CD4-positive, alpha-beta memory T cell (primary cell): Measurements from ENCODE around the gene KRTAP1-3. TPM values are rescaled to one million over a fixed set of nuclear protein-coding genes. Genes with fewer than 3 reads are reported as not detected.
"Not testable (repeated sequence)": the region's sequence is repeated elsewhere in the genome, so short reads cannot be mapped to it uniquely, and the experiment has no call there.

Experiments used
- CTCF ChIA-PET: fragments of 350-600 bp; sonication (Branson Sonifier 250); formaldehyde crosslinking; loops from one replicate; lab custom pipeline; 2021; ENCODE audit warnings: inconsistent platforms; ENCODE audit not compliant: partially characterized antibody; lab: Charles Lee
- POLR2A ChIA-PET: fragments of 350-600 bp; sonication (Branson Sonifier 250); formaldehyde crosslinking; loops from one replicate; lab custom pipeline; 2021; ENCODE audit not compliant: partially characterized antibody; lab: Charles Lee
- DNase-seq, 5 donors: peaks; one replicate each; pipeline versions ENCODE4 v3.0.0 to v3.0.0-alpha.2; 2020 to 2022; ENCODE audit warnings: mixed read lengths in 1 of 5
- H3K27ac ChIP-seq: one replicate; pipeline ENCODE4 v1.7.0; 2013; ENCODE audit warnings: low read depth, low read length
- H3K27me3 ChIP-seq: 2 replicates; pipeline ENCODE4 v1.7.0; 2013; ENCODE audit warnings: mild to moderate bottlenecking, low read length, moderate library complexity; ENCODE audit not compliant: insufficient read depth
- H3K36me3 ChIP-seq: 2 replicates; pipeline ENCODE4 v1.7.0; 2013; ENCODE audit warnings: mild to moderate bottlenecking, low read length, moderate library complexity; ENCODE audit not compliant: insufficient read depth
- H3K4me1 ChIP-seq: 2 replicates; pipeline ENCODE4 v1.7.0; 2013; ENCODE audit warnings: mild to moderate bottlenecking, low read length, moderate library complexity; ENCODE audit not compliant: insufficient read depth
- H3K4me3 ChIP-seq, 2 donors: one replicate each; pipeline ENCODE4 v1.7.0; 2013; ENCODE audit warnings: low read length in 2 of 2, mild to moderate bottlenecking in 1 of 2
- H3K9me3 ChIP-seq, 2 donors: one replicate each; pipeline ENCODE4 v1.7.0; 2013; ENCODE audit warnings: low read length in 2 of 2, control low read depth in 1 of 2; ENCODE audit not compliant: control insufficient read depth in 1 of 2
- H3K27ac Mint-ChIP-seq, 7 donors: one replicate each; pipeline ENCODE4 v1.8.0; 2020 to 2021; ENCODE audit warnings: mixed read lengths in 7 of 7, mild to moderate bottlenecking in 6 of 7, inconsistent platforms in 3 of 7, moderate library complexity in 3 of 7
- H3K27me3 Mint-ChIP-seq, 2 donors: one replicate each; pipeline ENCODE4 v1.8.0; 2020 to 2021; ENCODE audit warnings: mixed read lengths in 2 of 2
- H3K36me3 Mint-ChIP-seq, 2 donors: one replicate each; pipeline ENCODE4 v1.8.0; 2020 to 2021; ENCODE audit warnings: mixed read lengths in 2 of 2, inconsistent platforms in 1 of 2, mild to moderate bottlenecking in 1 of 2
- H3K4me1 Mint-ChIP-seq, 4 donors: one replicate each; pipeline ENCODE4 v1.8.0; 2020 to 2021; ENCODE audit warnings: mixed read lengths in 4 of 4, mild to moderate bottlenecking in 1 of 4
- H3K4me3 Mint-ChIP-seq, 8 donors: one replicate each; pipeline ENCODE4 v1.8.0; 2020 to 2021; ENCODE audit warnings: mixed read lengths in 8 of 8, mild to moderate bottlenecking in 7 of 8, moderate library complexity in 6 of 8, inconsistent platforms in 3 of 8
- H3K9me3 Mint-ChIP-seq, 8 donors: one replicate each; pipeline ENCODE4 v1.8.0; 2020 to 2021; ENCODE audit warnings: mixed read lengths in 8 of 8, mild to moderate bottlenecking in 5 of 8, inconsistent platforms in 3 of 8, moderate library complexity in 1 of 8
- intact Hi-C: fragments of 100-400 bp; cut with micrococcal nuclease; formaldehyde crosslinking; loops from one replicate; pipeline ENCODE4 v1.15.1; 2023
- polyA plus RNA-seq, 2 donors: library from polyadenylated mRNA; unstranded; fragments of 300-500 nt; fragmentation: Illumina TruSeq; gene quantifications; one replicate each; pipeline ENCODE4 v1.2.3, GENCODE V29; 2021
- total RNA-seq, 2 experiments: library from RNA; stranded (reverse); gene quantifications; one replicate each; pipeline ENCODE4 v1.2.3, GENCODE V29; 2021

Gene KRTAP1-3
- total RNA-seq (not detected), polyA plus RNA-seq (not detected)

GRCh38 chr17:41034346-41034935 lies at the start of gene KRTAP1-3:
Gene KRTAP1-3 (minus strand): TSS chr17:41034874. CDS start chr17:41034821, 53 bp downstream.
- H3K27me3 ChIP-seq, H3K4me1 ChIP-seq, H3K4me3 ChIP-seq, H3K36me3 ChIP-seq, H3K4me1 Mint-ChIP-seq, H3K27ac ChIP-seq, POLR2A ChIA-PET, H3K36me3 Mint-ChIP-seq, H3K9me3 ChIP-seq, H3K4me3 Mint-ChIP-seq, H3K9me3 Mint-ChIP-seq, intact Hi-C loops, CTCF ChIA-PET: not testable (repeated sequence)
- peak in 1 of 5 donors; percentile 29 for DNase-seq
- peak within 1 kb of the TSS in 1 of 7 donors; percentile 46 for H3K27ac Mint-ChIP-seq
- H3K27me3 Mint-ChIP-seq = peaks cover 13 to 14% of the 10 kb centered on the region in 2 donors

GRCh38 chr17:41084100-41084856 lies 49.6 kb upstream of the KRTAP1-3 start, which contains the start of gene KRTAP4-7:
Gene KRTAP4-7 (plus strand): TSS chr17:41084150. CDS start chr17:41084207, 57 bp downstream.
- H3K4me3 ChIP-seq, H3K27me3 ChIP-seq, H3K4me3 Mint-ChIP-seq, H3K9me3 Mint-ChIP-seq, H3K4me1 ChIP-seq, POLR2A ChIA-PET, H3K27ac ChIP-seq, intact Hi-C loops, H3K36me3 Mint-ChIP-seq, H3K36me3 ChIP-seq, H3K4me1 Mint-ChIP-seq, DNase-seq, H3K9me3 ChIP-seq: not testable (repeated sequence)
- Mint-ChIP-seq H3K27me3 (peaks cover 7 to 12% of the 10 kb centered on the region in 2 donors), H3K27ac (peak within 1 kb of the TSS in 1 of 7 donors; percentile 65)
- CTCF ChIA-PET = interaction anchor here (1.0 kb wide), 1 partner anchor 564 kb away, joined by 4 read pairs; no protein-coding TSS in a partner anchor

- H3K27ac Mint-ChIP-seq, H3K4me3 Mint-ChIP-seq, H3K9me3 Mint-ChIP-seq, H3K27ac ChIP-seq, H3K9me3 ChIP-seq, H3K4me3 ChIP-seq, H3K4me1 ChIP-seq, H3K4me1 Mint-ChIP-seq, H3K27me3 ChIP-seq, CTCF ChIA-PET, H3K27me3 Mint-ChIP-seq, DNase-seq, H3K36me3 Mint-ChIP-seq, POLR2A ChIA-PET, H3K36me3 ChIP-seq, intact Hi-C loops: not testable (repeated sequence)
Observed at GRCh38 chr17:41083427-41083826, 48.8 kb upstream of the KRTAP1-3 start.

- H3K4me1 ChIP-seq = no peaks in the 10 kb centered on the region
- ChIA-PET POLR2A (no interaction called here), CTCF (no interaction called here)
- H3K36me3 ChIP-seq = no peaks in the 10 kb centered on the region
- H3K9me3 Mint-ChIP-seq = peaks cover 0 to 2% (median 0%) of the 10 kb centered on the region in 8 donors
- H3K4me3 ChIP-seq = no peak overlapping the region
- H3K4me3 Mint-ChIP-seq = no peak overlapping the region
- H3K36me3 Mint-ChIP-seq = no peaks in the 10 kb centered on the region
- no peak overlapping the region for H3K27ac Mint-ChIP-seq
- peaks cover 7 to 10% of the 10 kb centered on the region in 2 donors for H3K27me3 Mint-ChIP-seq
- H3K4me1 Mint-ChIP-seq = no peaks in the 10 kb centered on the region
- no peak for DNase-seq
- no peaks in the 10 kb centered on the region for H3K27me3 ChIP-seq
- H3K9me3 ChIP-seq = no peaks in the 10 kb centered on the region
- intact Hi-C loops = no loop called here
- no peak overlapping the region for H3K27ac ChIP-seq
Observed at GRCh38 chr17:41082626-41083025, 48.0 kb upstream of the KRTAP1-3 start.

- Mint-ChIP-seq H3K4me1 (no peaks in the 10 kb centered on the region), H3K36me3 (no peaks in the 10 kb centered on the region), H3K4me3 (no peak overlapping the region), H3K27me3 (peaks cover 6 to 12% of the 10 kb centered on the region in 2 donors), H3K9me3 (peaks cover 0 to 3% (median 0%) of the 10 kb centered on the region in 8 donors), H3K27ac (no peak overlapping the region)
- H3K9me3 ChIP-seq = no peaks in the 10 kb centered on the region
- H3K27ac ChIP-seq = no peak overlapping the region
- no peaks in the 10 kb centered on the region for H3K4me1 ChIP-seq
- intact Hi-C loops = no loop called here
- DNase-seq = no peak
- CTCF ChIA-PET = interaction anchor here (1.2 kb wide), 1 partner anchor 246 kb away, joined by 4 read pairs; no protein-coding TSS in a partner anchor
- no peak overlapping the region for H3K4me3 ChIP-seq
- POLR2A ChIA-PET = no interaction called here
- peaks cover 3% of the 10 kb centered on the region for H3K27me3 ChIP-seq
- no peaks in the 10 kb centered on the region for H3K36me3 ChIP-seq
Observed at GRCh38 chr17:41076788-41077187, 42.1 kb upstream of the KRTAP1-3 start.

- no peak overlapping the region for H3K27ac ChIP-seq
- Mint-ChIP-seq H3K27ac (no peak overlapping the region), H3K9me3 (peaks cover 0 to 4% (median 0%) of the 10 kb centered on the region in 8 donors), H3K27me3 (peaks cover 6 to 12% of the 10 kb centered on the region in 2 donors), H3K36me3 (no peaks in the 10 kb centered on the region), H3K4me1 (no peaks in the 10 kb centered on the region), H3K4me3 (no peak overlapping the region)
- no peak overlapping the region for H3K4me3 ChIP-seq
- CTCF ChIA-PET = no interaction called here
- H3K27me3 ChIP-seq = peaks cover 3% of the 10 kb centered on the region
- DNase-seq = no peak
- intact Hi-C loops = no loop called here
- H3K36me3 ChIP-seq = no peaks in the 10 kb centered on the region
- H3K4me1 ChIP-seq = no peaks in the 10 kb centered on the region
- no peaks in the 10 kb centered on the region for H3K9me3 ChIP-seq
- POLR2A ChIA-PET = no interaction called here
Observed at GRCh38 chr17:41073676-41074075, 39.0 kb upstream of the KRTAP1-3 start.

- peaks cover 6 to 7% of the 10 kb centered on the region in 2 donors for H3K27me3 Mint-ChIP-seq
- H3K9me3 Mint-ChIP-seq = peaks cover 0 to 4% (median 0%) of the 10 kb centered on the region in 8 donors
- no peak for DNase-seq
- H3K27ac Mint-ChIP-seq = no peak overlapping the region
- POLR2A ChIA-PET = no interaction called here
- H3K36me3 ChIP-seq = no peaks in the 10 kb centered on the region
- no peaks in the 10 kb centered on the region for H3K4me1 ChIP-seq
- H3K4me3 ChIP-seq = no peak overlapping the region
- peaks cover 3% of the 10 kb centered on the region for H3K27me3 ChIP-seq
- H3K36me3 Mint-ChIP-seq = no peaks in the 10 kb centered on the region
- no peak overlapping the region for H3K27ac ChIP-seq
- CTCF ChIA-PET = interaction anchor here (1.2 kb wide), 1 partner anchor 477 kb away, joined by 3 read pairs; no protein-coding TSS in a partner anchor
- H3K4me1 Mint-ChIP-seq = no peaks in the 10 kb centered on the region
- intact Hi-C loops = no loop called here
- H3K4me3 Mint-ChIP-seq = no peak overlapping the region
- H3K9me3 ChIP-seq = no peaks in the 10 kb centered on the region
Observed at GRCh38 chr17:41071606-41072360, 37.1 kb upstream of the KRTAP1-3 start.
